A204.1 (cell line): Measurements from ENCODE around the gene ERBB2.

Experiments
- FAIRE-seq: peaks from 2 replicates; lab custom pipeline; 2012; peaks lifted over from hg19 to GRCh38; lab: Jason Lieb, UNC

The ERBB2 gene

DNA sequence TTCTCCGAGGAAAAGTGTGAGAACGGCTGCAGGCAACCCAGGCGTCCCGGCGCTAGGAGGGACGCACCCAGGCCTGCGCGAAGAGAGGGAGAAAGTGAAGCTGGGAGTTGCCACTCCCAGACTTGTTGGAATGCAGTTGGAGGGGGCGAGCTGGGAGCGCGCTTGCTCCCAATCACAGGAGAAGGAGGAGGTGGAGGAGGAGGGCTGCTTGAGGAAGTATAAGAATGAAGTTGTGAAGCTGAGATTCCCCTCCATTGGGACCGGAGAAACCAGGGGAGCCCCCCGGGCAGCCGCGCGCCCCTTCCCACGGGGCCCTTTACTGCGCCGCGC, at the start of gene ERBB2:
TSS of gene ERBB2 (plus strand) at position 247 of the 330 bp plus-strand sequence. CDS start 175 bp downstream, outside the sequence.
- FAIRE-seq: peak; percentile 65

- FAIRE-seq: no peak
Measured at GRCh38 chr17:39650121-39650579, 49.7 kb upstream of the ERBB2 start.

DNA sequence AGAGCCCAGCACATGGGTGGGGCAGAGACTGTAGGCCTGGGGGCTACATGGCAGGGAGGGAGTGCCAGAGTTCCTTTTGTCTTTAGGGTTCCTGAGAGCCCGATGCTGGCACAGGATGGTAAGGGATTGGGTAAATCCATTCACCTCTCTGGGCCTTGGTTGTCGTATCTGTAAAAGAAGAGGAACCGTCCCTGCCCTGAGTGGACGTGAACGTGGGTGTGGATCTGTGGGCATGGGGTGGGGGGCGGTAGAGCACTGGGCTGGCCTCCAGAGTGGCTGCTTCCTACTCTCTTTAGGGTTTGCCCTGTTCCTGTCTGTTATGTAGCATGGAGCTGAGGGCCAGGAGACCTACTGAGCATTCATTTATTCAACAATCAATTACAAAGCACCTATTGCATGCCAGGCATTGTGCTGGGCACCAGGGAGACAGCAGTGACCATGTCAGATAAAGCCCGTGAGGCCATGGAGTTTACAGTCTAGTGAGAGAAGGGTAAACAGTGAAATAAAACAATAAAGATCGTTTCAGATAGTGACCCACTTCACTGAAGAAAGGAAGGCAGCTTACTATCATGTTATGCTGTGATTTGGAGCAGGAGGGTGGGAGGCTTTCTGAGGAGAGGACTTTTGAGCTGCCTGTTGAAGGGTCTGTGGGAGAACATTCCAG, 47.8 kb upstream of the ERBB2 start:
- no peak for FAIRE-seq

DNA sequence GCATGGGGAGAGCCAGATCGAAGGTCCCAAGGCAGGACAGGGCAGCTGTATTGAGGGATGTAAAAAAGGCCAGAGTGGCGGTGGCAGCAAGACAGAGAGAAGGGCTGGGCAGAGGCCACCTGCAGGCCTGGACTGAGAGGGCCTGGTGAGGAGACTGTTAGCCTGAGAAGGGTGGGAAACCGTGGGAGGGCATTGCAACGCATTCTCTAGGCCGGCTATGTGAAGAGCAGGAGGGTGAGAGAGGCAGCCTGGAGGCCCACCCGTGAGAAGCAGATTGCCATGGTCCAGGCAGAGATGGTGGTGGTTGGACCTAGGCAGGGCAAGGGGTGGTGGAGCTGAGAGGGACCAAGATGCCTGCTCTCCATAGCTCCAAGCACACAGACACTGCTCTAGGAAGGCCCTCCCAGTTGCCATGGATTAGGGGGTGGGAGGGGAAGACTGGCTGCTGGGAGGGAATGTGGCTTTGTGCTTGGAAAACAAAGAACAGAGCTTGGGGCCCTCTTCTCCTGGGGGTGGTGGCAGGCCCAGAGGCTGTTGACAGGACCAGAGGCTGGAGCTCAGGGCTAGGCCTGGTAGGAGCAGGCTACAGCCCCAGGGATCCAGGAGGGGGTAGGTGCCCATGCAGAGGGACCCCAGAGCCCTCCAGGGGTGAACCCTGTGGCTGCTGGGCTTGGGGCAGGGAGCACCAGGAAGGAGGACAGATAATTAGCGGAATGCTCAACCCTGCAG, 47.1 kb upstream of the ERBB2 start:
- no peak for FAIRE-seq

DNA sequence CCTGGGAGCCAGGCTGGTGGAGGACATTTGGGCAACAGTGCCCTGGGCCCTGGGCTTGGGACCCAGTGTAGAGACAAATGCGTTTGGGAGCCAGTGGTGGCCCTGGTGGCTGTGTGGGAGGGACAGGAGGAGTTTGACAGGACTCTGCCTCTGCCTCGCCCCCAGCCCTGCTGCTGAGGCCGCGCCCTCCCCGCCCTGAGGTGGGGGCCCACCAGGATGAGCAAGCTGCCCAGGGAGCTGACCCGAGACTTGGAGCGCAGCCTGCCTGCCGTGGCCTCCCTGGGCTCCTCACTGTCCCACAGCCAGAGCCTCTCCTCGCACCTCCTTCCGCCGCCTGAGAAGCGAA, 46.6 kb upstream of the ERBB2 start:
- no peak for FAIRE-seq

GRCh38 chr17:39653662-39654331, 46.1 kb upstream of the ERBB2 start:
- FAIRE-seq: no peak

GRCh38 chr17:39655105-39655504, 44.8 kb upstream of the ERBB2 start:
- no peak for FAIRE-seq

- FAIRE-seq: no peak
Measured at GRCh38 chr17:39658346-39658745, 41.5 kb upstream of the ERBB2 start.

DNA sequence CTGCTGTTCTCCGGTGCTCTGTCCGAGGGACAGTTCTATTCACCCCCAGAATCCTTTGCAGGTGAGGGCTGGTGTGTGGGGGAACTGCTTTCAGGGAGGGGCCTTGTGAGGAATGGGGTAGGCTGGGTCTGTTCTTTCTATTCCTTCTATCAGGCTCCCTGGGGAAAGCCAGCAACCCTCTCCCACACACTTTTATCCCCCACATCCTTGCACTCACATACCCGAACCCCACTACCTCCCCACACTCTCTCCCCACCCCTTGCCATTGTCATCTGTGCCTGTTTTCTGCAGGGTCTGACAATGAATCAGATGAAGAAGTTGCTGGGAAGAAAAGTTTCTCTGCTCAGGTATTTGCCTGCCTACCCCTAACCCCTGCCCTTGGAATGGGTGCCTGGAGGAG, 41.1 kb upstream of the ERBB2 start:
- FAIRE-seq: no peak

DNA sequence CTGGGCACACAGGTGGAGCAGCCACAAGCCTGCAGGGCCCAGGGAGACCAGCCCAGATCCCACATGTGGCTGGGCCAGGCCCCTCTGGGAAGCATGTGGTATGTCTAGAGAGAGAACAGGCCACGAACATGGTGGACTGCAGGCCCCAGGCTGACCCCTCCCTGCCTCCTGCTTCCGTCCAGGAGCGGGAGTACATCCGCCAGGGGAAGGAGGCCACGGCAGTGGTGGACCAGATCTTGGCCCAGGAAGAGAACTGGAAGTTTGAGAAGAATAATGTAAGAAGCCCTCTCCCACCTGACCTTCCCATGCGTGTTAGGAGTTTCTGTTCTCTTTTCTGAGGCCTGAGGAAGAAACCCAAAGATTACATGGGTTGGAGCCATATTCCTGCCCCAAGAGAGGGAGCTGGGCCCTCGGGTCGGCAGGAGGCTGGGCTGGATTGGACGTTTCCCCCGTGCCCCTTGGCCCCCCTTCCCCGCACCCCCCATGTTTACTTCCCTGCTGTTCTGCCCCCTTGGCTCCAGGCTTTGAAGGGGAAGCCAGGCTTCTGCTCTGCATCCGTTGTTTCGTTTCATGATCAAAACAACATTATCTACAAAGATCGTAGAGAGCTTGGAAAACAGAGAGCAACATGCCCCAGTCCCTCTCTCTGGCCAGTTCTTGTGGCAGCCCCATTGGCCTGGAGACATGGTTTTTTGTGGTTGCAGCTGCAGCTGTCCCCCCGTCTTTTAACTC, 40.4 kb upstream of the ERBB2 start:
- no peak for FAIRE-seq

- no peak for FAIRE-seq
Measured at GRCh38 chr17:39660011-39660360, 39.9 kb upstream of the ERBB2 start.

DNA sequence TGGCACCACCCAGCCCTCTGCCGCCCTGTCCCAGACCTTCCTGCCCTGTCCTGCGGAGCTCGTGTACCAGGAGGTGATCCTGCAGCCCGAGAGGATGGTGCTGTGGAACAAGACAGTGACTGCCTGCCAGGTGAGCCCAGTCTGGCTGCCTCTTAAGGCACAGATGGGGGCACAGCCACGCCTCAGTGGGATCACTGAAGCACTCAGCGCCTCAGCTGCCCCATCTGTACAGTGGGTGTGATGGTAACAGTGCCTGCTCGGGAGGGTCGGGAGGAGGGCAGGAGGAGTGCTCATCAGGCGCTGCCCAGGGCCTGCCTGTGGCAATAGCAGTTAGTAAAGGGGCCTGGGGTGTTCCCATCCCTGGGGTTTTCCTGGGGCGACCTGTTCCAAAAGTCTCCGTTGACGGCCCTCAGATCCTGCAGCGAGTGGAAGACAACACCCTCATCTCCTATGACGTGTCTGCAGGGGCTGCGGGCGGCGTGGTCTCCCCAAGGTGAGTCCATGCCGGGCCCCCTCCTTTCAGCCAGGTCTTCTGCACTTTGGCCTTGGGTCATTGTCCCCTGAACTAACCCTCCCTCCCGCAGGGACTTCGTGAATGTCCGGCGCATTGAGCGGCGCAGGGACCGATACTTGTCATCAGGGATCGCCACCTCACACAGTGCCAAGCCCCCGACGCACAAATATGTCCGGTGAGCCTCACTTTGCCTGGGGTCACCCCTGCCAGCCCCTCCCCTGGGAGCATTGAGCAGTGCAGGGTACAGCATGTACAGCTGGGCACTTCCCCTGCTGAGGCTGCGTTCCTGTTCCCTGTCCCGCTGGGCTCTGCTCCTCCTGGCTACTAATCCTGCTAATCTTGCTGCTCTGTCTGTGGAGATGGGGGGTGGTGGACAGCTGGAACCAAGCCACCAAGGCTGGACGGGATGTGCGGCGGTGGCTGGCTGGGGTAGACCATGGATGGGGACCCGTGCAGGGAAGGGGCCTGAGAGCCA, 39.2 kb upstream of the ERBB2 start:
- no peak for FAIRE-seq

- no peak for FAIRE-seq
Measured at GRCh38 chr17:39661744-39662541, 37.9 kb upstream of the ERBB2 start.

GRCh38 chr17:39662551-39663339, 37.1 kb upstream of the ERBB2 start:
- no peak for FAIRE-seq

- no peak for FAIRE-seq
Measured at GRCh38 chr17:39663340-39663687, 36.5 kb upstream of the ERBB2 start.

- FAIRE-seq: no peak
Measured at GRCh38 chr17:39663688-39664580, 35.9 kb upstream of the ERBB2 start.

DNA sequence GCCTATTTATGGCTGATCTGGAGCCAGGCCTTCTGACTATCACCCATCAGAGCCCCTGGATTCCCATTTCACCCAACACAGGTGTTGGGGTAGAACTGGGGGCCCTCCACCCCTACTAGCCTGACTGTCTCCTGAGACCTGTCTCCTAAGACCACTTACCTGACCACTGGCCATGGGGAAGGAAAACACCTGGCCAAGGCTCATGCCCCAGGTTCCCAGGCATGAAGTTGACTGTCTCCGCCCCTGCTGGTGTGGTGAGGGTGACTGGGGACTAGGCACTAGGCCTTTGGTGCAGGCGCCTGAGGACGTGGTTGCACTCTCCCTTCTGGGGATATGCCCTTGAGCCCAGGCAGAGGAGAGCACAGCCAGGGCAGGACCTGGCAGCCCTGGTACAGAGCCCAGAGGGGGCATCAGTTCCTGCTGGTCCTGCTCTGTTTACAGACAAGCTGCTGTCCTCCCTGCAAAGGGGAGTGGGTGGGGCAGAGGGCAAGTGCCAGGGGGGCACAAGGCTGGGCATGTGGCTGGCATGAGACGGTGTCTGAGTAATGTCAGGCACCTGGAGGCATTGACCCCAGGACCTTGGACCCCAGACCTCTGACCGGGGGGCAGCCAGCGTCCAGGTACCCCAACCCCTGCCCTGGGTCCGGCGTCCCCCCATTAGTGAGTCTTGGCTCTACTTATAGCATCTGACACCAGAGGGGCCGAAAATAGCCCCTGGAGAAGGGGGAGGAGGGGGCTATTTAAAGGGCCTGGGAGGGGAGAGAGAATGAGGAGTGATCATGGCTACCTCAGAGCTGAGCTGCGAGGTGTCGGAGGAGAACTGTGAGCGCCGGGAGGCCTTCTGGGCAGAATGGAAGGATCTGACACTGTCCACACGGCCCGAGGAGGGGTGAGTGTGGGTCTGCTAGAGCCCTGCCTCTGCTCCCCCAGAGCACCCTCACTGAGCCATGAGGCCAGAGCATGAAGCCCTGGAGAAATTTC, 35.0 kb upstream of the ERBB2 start, which contains the start of gene TCAP:
TSS of gene TCAP (plus strand) at position 769 of the 981 bp plus-strand sequence. CDS start at position 780, 11 bp downstream.
- no peak for FAIRE-seq
